ENCODE measurements around the gene PRKACG. TPM values are rescaled to one million over a fixed set of nuclear protein-coding genes. Genes with fewer than 3 reads are reported as not detected.
"Not testable (repeated sequence)": the region's sequence is repeated elsewhere in the genome, so short reads cannot be mapped to it uniquely, and the experiment has no call there.

Gene PRKACG
- total RNA-seq: not detected in 2 replicates

DNA sequence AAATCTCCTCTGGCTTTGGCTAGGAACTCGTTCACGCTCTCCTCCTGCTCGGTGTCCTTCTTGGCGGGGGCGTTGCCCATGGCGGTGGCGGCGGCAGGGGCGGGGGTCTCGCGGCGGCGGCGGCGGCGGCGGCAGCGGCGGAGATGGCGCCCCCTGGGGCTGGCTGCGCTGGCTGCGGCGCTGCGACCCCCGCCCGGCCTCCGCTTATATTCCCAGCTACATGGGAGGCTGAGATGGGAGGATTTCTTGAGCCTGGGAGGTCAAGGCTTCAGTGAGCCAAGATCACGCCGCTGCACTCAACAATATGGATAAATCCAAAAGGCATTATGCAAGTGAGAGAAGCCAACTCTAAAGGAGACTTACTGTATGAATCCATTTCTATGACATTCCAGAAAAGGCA lies at the start of gene PRKACG:
Gene PRKACG (minus strand): TSS at position 101 of the 400 bp plus-strand sequence. CDS start 21 bp downstream, at position 80.
- Mint-ChIP-seq H3K4me3 (no peak within 1 kb of the TSS), H3K4me1 (ENCODE audit: low read depth) (peaks cover 23% of the 10 kb centered on the region), H3K27me3 (ENCODE audit: insufficient read depth) (peaks cover 17% of the 10 kb centered on the region), H3K27ac (no peak within 1 kb of the TSS), H3K36me3 (ENCODE audit: low read depth) (no peaks in the 10 kb centered on the region), H3K9me3 (no peaks in the 10 kb centered on the region)
- intact Hi-C loops (cut with micrococcal nuclease): no loop called here
- DNase-seq (ENCODE audit: low spot score): no peak

DNA sequence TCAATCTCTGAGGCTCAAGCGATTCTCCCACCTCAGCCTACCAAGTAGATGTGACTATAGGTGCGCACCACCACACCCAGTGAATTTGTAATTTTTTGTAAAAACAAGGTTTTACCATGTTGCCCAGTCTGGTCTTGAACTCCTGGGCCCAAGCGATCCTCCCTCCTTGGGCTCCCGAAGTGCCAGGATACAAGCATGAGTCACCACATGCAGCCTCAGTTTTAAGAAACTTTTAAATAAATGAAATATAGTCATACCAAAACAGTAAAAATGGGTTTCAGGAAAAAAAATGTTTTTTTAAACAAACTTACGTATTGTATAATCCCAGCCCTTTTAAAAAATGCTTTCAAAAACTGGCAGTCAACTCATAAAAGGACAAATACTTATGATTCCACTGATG lies 48.3 kb upstream of the PRKACG start:
- intact Hi-C loops (cut with micrococcal nuclease): no loop called here
- DNase-seq (ENCODE audit: low spot score): no peak
- H3K4me1 Mint-ChIP-seq (ENCODE audit: low read depth): peaks cover 18% of the 10 kb centered on the region
- H3K9me3 Mint-ChIP-seq: no peaks in the 10 kb centered on the region
- H3K27ac Mint-ChIP-seq: no peak overlapping the region
- no peak overlapping the region for H3K4me3 Mint-ChIP-seq
- H3K36me3 Mint-ChIP-seq (ENCODE audit: low read depth): peaks cover 10% of the 10 kb centered on the region
- H3K27me3 Mint-ChIP-seq (ENCODE audit: insufficient read depth): no peaks in the 10 kb centered on the region

DNA sequence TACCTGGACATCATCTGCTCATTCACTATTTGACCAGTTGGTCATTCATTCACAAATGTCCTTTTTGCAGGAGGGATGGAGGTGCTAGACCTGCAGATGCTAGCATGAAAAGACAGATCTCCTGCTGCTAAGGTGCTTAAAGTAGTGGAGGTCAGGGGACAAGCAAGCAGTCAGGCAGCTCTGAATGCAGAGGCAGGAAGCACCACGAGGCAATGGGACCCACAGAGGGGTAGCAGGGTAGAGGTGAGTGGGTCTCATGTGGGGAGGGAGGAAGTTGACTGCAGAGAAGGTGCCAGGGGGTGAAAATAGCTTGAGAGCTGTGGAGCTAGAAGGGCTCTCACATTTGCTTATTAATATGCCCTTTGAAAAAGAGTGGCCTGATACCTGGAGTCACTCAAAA lies 46.9 kb upstream of the PRKACG start:
- no peaks in the 10 kb centered on the region for H3K27me3 Mint-ChIP-seq (ENCODE audit: insufficient read depth)
- intact Hi-C loops (cut with micrococcal nuclease): no loop called here
- H3K4me1 Mint-ChIP-seq (ENCODE audit: low read depth): peaks cover 18% of the 10 kb centered on the region
- H3K9me3 Mint-ChIP-seq: no peaks in the 10 kb centered on the region
- DNase-seq (ENCODE audit: low spot score): no peak
- H3K27ac Mint-ChIP-seq: peak overlapping the region; percentile 7
- H3K36me3 Mint-ChIP-seq (ENCODE audit: low read depth): peaks cover 14% of the 10 kb centered on the region
- no peak overlapping the region for H3K4me3 Mint-ChIP-seq

DNA sequence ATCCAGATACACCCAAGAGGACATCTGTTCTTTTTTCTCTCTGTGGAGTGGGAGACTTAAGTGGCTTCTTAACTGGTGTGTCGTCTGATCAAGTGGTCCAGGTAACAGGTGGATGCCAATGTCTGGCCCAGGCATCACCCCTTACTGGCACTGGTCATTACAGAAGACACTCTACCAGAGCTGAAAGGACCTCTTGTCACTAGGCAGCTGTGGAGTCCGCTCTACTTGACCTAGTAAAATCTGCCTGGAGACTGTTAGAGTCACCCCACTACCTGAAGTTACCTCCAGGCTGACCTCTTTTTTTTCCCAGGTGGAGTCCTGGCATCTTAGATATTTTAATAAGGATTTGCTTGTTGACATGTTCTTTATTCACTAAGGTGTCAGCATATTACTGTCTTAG lies 44.2 kb upstream of the PRKACG start:
- peaks cover 12% of the 10 kb centered on the region for H3K36me3 Mint-ChIP-seq (ENCODE audit: low read depth)
- intact Hi-C loops (cut with micrococcal nuclease): no loop called here

DNA sequence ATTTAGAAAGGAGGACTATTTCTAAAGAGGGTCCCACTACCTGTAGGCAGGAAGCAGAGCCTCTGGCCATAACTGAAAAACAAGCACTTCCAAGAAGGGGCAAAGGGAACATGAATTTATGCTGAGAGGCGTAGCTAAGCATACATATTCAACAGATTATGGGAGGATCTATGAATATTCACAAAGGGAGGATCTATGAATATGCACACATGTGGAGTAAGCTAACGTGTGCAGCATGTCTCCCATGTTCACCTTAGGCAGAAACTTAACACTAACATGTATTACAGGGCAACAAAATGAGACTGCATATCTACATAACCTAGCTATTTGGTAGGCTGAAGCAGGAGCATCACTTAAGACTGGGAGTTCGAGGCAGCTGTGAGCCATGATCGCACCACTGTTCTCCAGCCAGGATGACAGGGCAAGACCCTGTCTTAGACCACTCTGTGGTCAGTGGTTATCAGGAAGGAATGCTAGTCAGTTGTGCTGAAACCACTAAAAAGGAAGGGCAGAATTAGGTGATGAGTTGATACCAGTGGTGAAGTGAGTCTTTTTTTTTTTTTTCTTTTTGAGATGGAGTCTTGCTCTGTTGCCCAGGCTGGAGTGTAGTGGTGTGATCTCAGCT lies 42.4 kb upstream of the PRKACG start:
- intact Hi-C loops (cut with micrococcal nuclease): no loop called here
- Mint-ChIP-seq H3K36me3 (ENCODE audit: low read depth) (peaks cover 12% of the 10 kb centered on the region), H3K9me3 (no peaks in the 10 kb centered on the region), H3K4me3 (no peak overlapping the region), H3K4me1 (ENCODE audit: low read depth) (peaks cover 12% of the 10 kb centered on the region), H3K27me3 (ENCODE audit: insufficient read depth) (no peaks in the 10 kb centered on the region), H3K27ac (no peak overlapping the region)
- DNase-seq (ENCODE audit: low spot score): no peak

More for the DNA sequence above, 44.2 kb upstream of the PRKACG start:
- H3K4me3 Mint-ChIP-seq: no peak overlapping the region
- DNase-seq (ENCODE audit: low spot score): no peak
- no peaks in the 10 kb centered on the region for H3K27me3 Mint-ChIP-seq (ENCODE audit: insufficient read depth)
- no peaks in the 10 kb centered on the region for H3K9me3 Mint-ChIP-seq
- peaks cover 12% of the 10 kb centered on the region for H3K4me1 Mint-ChIP-seq (ENCODE audit: low read depth)
- no peak overlapping the region for H3K27ac Mint-ChIP-seq

DNA sequence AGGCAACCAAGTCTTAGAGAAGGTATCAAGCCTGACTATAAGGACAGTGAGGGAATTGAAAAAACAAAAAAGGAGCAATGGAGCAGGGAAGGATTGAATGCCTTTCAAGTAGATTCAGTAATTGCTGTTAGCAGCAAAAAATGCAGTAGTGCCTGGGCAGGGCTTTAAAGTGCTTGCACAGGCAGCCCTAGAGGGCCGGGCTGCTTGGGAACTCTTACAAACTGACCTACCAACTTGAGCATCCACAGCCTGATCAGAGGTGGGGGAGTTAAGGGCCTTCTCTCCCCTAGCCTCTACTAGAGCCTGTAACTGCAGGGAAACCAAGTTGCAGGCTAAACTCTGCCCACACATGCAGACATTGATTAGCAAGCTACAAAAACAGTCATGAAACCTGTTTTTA lies 41.1 kb upstream of the PRKACG start:
- intact Hi-C loops (cut with micrococcal nuclease): loop anchor here (1.0 kb wide), 1 partner anchor 138 kb away; no protein-coding TSS in a partner anchor
- H3K36me3 Mint-ChIP-seq (ENCODE audit: low read depth): peaks cover 11% of the 10 kb centered on the region
- no peaks in the 10 kb centered on the region for H3K9me3 Mint-ChIP-seq
- H3K27me3 Mint-ChIP-seq (ENCODE audit: insufficient read depth): no peaks in the 10 kb centered on the region
- H3K4me1 Mint-ChIP-seq (ENCODE audit: low read depth): peaks cover 3% of the 10 kb centered on the region
- H3K4me3 Mint-ChIP-seq: no peak overlapping the region
- no peak overlapping the region for H3K27ac Mint-ChIP-seq
- no peak for DNase-seq (ENCODE audit: low spot score)

DNA sequence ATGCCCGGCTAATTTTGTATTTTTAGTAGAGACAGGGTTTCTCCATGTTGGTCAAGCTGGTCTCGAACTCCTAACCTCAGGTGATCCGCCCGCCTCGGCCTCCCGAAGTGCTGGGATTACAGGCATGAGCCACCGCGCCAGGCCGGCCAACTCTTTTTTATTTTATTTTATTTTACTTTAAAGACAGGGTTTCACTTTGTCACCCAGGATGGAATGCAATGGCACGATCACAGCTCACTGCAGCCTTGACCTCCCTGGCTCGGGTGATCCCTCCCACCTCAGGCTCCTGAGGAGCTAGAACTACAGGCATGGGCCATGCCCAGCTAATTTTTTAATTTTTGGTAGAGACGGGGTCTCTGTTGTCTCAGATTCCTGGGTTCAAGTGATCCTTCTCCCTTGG lies 37.0 kb upstream of the PRKACG start:
- H3K27ac Mint-ChIP-seq; H3K27me3 Mint-ChIP-seq (ENCODE audit: insufficient read depth); intact Hi-C loops (cut with micrococcal nuclease); DNase-seq (ENCODE audit: low spot score); H3K9me3 Mint-ChIP-seq; H3K36me3 Mint-ChIP-seq (ENCODE audit: low read depth); H3K4me1 Mint-ChIP-seq (ENCODE audit: low read depth); H3K4me3 Mint-ChIP-seq: not testable (repeated sequence)

DNA sequence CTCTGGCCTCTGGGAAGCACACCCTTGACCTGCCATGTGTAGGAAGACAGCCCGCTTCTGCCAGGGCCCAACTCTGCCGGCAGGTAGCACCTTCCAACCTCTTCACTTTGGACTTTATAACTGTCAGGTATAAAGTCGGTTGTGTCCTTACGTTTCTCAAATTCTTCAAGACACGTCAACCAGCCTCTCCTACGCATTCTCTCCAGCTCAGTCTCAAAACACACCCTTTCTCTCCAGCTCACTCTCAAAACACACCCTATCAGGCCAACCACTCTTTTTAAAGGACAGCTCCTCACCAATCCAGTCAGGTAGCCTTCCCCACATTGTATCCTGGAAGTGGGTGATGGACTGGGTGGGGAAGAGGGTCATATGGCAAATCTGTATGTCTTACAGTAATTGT lies 35.2 kb upstream of the PRKACG start:
- Mint-ChIP-seq H3K4me1 (ENCODE audit: low read depth) (peaks cover 14% of the 10 kb centered on the region), H3K27me3 (ENCODE audit: insufficient read depth) (no peaks in the 10 kb centered on the region), H3K36me3 (ENCODE audit: low read depth) (peaks cover 13% of the 10 kb centered on the region), H3K9me3 (no peaks in the 10 kb centered on the region), H3K4me3 (no peak overlapping the region), H3K27ac (no peak overlapping the region)
- intact Hi-C loops (cut with micrococcal nuclease): no loop called here
- no peak for DNase-seq (ENCODE audit: low spot score)

DNA sequence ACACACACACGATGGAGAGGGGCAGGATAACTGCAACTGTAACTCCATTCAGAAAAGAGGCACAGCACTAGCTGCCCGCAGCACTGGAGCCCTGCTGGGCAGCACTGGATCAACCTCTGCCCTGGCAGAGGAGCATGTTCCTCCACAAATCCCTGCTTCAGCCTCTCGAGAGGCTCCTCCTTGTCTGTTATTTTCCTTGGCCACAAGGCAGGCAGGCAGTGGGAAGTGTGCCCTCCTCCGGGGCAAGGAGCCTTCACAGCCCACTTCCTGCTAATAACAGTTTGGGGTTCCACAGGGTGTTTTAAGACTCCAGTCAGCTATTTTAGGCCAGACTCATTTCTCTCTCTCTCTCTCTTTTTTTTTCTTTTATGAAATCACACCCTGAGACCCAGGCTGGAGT lies 33.5 kb upstream of the PRKACG start:
- no peak overlapping the region for H3K4me3 Mint-ChIP-seq
- H3K27ac Mint-ChIP-seq: no peak overlapping the region
- H3K27me3 Mint-ChIP-seq (ENCODE audit: insufficient read depth): no peaks in the 10 kb centered on the region
- DNase-seq (ENCODE audit: low spot score): no peak
- peaks cover 11% of the 10 kb centered on the region for H3K36me3 Mint-ChIP-seq (ENCODE audit: low read depth)
- intact Hi-C loops (cut with micrococcal nuclease): no loop called here
- H3K9me3 Mint-ChIP-seq: no peaks in the 10 kb centered on the region
- peaks cover 19% of the 10 kb centered on the region for H3K4me1 Mint-ChIP-seq (ENCODE audit: low read depth)

DNA sequence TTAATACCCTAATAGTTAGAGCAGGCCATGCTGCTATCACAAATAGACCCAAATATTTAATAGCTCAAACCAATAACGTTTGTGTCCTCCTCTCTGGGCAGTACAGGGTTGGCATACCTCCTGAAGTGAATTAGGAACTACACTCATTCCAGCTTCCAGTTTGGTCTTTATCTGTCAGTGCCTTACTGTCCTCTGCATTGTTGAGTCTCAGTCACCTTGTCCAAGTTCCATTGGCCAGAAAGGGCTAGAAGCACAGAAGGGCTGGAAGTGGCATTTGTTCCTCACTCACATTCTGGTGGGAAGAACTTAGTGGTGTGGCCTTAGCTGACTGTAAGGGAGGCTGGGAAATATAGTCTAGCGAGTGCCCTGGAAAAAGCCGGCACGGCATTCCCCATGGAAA lies 32.8 kb upstream of the PRKACG start:
- no peak overlapping the region for H3K27ac Mint-ChIP-seq
- H3K4me3 Mint-ChIP-seq: no peak overlapping the region
- H3K36me3 Mint-ChIP-seq (ENCODE audit: low read depth): peaks cover 11% of the 10 kb centered on the region
- intact Hi-C loops (cut with micrococcal nuclease): no loop called here
- no peaks in the 10 kb centered on the region for H3K9me3 Mint-ChIP-seq
- no peaks in the 10 kb centered on the region for H3K27me3 Mint-ChIP-seq (ENCODE audit: insufficient read depth)
- H3K4me1 Mint-ChIP-seq (ENCODE audit: low read depth): peaks cover 19% of the 10 kb centered on the region
- DNase-seq (ENCODE audit: low spot score): no peak

DNA sequence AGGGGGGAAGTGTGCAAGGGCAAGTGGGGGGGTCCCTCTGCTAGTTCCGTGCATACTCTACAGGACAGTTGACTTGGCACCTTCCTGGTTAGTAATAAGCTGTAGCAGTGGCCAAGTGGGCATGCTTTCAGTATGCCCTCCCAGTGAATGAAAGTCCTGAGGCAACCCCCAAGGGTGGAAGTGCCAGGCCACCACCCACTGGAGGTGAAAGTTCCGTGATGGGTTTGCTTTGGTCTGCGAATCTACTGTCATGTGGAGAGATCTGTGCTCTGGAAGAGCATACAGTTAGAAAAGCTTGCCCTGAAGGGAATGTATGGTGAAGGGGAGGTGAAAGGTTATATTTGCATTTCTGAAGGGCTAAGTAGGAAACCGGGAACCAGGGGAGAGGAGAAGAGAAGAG lies 31.9 kb upstream of the PRKACG start:
- H3K4me3 Mint-ChIP-seq: no peak overlapping the region
- no peaks in the 10 kb centered on the region for H3K9me3 Mint-ChIP-seq
- intact Hi-C loops (cut with micrococcal nuclease): no loop called here
- H3K4me1 Mint-ChIP-seq (ENCODE audit: low read depth): peaks cover 19% of the 10 kb centered on the region
- no peak overlapping the region for H3K27ac Mint-ChIP-seq
- H3K27me3 Mint-ChIP-seq (ENCODE audit: insufficient read depth): no peaks in the 10 kb centered on the region
- peaks cover 13% of the 10 kb centered on the region for H3K36me3 Mint-ChIP-seq (ENCODE audit: low read depth)
- DNase-seq (ENCODE audit: low spot score): no peak

DNA sequence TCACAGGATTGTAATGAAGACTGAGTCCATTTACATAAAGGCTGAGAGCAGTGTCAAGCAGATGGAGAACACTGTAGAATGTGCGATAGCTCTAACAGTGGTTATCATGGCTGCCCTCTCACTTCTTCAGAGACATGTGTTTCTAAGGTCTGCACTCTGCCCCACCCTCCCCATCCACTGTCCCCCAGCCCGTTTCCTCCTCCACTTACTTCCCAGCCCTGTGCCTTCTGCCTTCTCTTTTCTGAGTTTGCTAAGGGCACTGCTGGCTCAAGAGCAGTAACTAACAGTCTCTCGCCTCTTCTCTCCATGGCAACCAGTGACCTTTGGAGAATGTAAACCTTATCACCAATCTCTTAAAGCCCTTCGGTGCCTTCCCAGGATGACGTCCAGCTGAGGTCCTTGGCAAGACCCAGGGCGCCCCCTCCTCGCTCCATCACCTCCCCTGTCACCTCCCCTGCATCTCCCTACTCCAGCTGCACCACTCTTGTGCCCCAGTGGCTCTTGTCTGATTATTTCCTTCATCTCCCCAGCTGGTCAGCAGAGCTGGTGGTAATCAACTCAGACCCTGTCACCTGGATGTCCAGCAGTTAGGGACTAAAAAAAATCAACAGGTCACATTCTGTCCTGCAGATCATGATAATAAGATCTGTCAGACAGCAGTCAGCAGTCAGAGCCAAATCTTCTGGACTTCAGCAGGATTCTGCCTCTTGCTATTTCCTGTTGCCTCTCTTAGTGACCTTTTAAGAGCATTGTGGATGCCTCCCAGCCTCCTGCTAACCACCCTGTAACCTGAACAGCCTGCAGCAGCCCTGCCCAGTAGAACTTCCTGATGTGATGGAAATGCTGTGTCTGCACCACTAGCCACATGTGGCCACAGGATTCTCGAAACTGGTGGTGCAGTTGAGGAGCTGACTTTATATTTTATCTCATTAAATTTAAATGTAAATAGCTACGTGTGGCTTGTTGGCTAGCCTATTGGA lies 30.6 kb upstream of the PRKACG start:
- Mint-ChIP-seq H3K4me1 (ENCODE audit: low read depth) (peaks cover 19% of the 10 kb centered on the region), H3K9me3 (no peaks in the 10 kb centered on the region), H3K27me3 (ENCODE audit: insufficient read depth) (no peaks in the 10 kb centered on the region), H3K4me3 (peak overlapping the region; percentile 61), H3K27ac (peak overlapping the region; percentile 87), H3K36me3 (ENCODE audit: low read depth) (peaks cover 13% of the 10 kb centered on the region)
- intact Hi-C loops (cut with micrococcal nuclease): no loop called here
- DNase-seq (ENCODE audit: low spot score): no peak

DNA sequence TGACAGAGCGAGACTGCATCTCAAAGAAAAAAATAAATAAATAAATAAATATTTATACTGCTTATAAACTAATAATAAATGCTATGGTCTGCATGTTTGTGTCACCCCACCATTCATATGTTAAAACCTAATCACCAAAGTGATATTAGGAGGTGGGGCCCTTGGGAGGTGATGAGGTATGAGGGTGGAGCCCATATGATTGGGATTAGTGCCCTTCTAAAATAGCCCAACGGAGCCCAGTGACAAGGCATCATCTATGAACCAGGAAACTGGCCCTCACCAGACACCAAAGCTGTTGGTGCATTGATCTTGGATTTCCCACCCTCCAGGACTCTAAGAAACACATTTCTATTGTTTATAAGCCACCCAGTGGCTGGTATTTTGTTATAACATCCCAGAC lies 26.7 kb upstream of the PRKACG start:
- no peak overlapping the region for H3K4me3 Mint-ChIP-seq
- no peak overlapping the region for H3K27ac Mint-ChIP-seq
- peaks cover 24% of the 10 kb centered on the region for H3K4me1 Mint-ChIP-seq (ENCODE audit: low read depth)
- DNase-seq (ENCODE audit: low spot score): no peak
- H3K36me3 Mint-ChIP-seq (ENCODE audit: low read depth): peaks cover 12% of the 10 kb centered on the region
- intact Hi-C loops (cut with micrococcal nuclease): no loop called here
- H3K9me3 Mint-ChIP-seq: no peaks in the 10 kb centered on the region
- H3K27me3 Mint-ChIP-seq (ENCODE audit: insufficient read depth): no peaks in the 10 kb centered on the region
